RWPE1 (cell line): ENCODE data around the gene LMF2.

Experiments used
- CTCF ChIA-PET: fragments of 350-600 bp; sonication (Branson Sonifier 250); formaldehyde crosslinking; extraction: SDS; loops from one replicate; lab custom pipeline; 2021; lab: Yijun Ruan, JAX
- POLR2A ChIA-PET: fragments of 400-600 bp; formaldehyde crosslinking; extraction: SDS; loops from one replicate; lab custom pipeline; 2020; ENCODE audit warnings: antibody characterized with exemption; ENCODE audit not compliant: low non-redundant PET; lab: Yijun Ruan, JAX
- DNase-seq: peaks from one replicate; pipeline ENCODE4 v3.0.0; 2012; ENCODE audit warnings: low spot score
- H3K27ac ChIP-seq: fragments of 450-650 bp; 2 replicates; pipeline ENCODE4 v1.5.1; 2017
- TF ChIP-seq, protein P1 (sequence below): fragments of 450-650 bp; conservative IDR thresholded peaks from 2 replicates; pipeline ENCODE4 v1.5.1; 2017; ENCODE audit warnings: low read depth, mild to moderate bottlenecking

The LMF2 gene

DNA sequence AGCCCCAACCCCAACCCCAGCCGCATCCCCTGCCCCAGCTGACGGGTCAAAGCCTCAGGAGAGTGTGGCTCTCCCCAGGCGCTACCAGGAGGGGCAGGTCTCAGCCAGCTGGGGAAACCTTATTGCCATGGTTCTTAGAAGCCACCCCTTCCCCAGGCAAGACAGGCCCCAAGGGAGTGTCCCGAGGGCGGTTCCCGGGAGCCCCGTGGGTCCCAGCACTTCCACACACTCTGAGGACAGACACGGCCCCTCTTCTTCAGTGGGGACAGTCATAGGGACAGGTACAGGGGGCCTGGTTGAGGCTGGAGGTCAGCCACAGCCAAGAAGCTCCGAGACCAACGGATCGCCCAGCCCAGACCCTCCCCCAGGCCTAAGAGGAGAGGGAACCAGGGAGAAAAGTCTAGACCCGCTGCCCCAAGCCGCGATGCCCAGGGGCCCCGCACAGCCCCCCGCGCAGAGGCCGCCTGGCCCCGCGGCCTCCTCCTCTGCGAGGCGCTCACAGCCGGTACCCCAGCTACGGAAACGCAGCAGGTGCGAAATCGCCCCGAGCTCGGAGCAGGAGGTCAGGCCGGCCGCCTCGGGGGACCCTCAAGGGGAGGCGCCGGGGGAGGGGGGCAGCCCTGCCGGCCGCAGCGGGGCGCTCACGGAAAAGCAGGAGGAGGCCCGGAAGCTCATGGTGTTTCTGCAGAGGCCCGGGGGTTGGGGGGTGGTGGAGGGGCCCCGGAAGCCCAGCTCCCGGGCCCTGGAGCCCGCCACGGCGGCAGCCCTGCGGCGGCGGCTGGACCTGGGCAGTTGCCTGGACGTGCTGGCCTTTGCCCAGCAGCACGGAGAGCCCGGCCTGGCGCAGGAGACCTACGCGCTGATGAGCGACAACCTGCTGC lies 40.8 kb upstream of the LMF2 start:
- H3K27ac ChIP-seq, result no peak overlapping the region
- TF ChIP-seq, protein P1, sequence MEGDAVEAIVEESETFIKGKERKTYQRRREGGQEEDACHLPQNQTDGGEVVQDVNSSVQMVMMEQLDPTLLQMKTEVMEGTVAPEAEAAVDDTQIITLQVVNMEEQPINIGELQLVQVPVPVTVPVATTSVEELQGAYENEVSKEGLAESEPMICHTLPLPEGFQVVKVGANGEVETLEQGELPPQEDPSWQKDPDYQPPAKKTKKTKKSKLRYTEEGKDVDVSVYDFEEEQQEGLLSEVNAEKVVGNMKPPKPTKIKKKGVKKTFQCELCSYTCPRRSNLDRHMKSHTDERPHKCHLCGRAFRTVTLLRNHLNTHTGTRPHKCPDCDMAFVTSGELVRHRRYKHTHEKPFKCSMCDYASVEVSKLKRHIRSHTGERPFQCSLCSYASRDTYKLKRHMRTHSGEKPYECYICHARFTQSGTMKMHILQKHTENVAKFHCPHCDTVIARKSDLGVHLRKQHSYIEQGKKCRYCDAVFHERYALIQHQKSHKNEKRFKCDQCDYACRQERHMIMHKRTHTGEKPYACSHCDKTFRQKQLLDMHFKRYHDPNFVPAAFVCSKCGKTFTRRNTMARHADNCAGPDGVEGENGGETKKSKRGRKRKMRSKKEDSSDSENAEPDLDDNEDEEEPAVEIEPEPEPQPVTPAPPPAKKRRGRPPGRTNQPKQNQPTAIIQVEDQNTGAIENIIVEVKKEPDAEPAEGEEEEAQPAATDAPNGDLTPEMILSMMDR, result no peak
- no peak for DNase-seq
- POLR2A ChIA-PET, result no interaction called here
- CTCF ChIA-PET, result interaction anchor here (1.1 kb wide), 1 partner anchor 15 kb away, joined by 3 read pairs; no protein-coding TSS in a partner anchor

- TF ChIP-seq, protein P1, result no peak
- no peak overlapping the region for H3K27ac ChIP-seq
- POLR2A ChIA-PET, result no interaction called here
- no peak for DNase-seq
- CTCF ChIA-PET, result interaction anchor here (1.1 kb wide), 1 partner anchor 16 kb away, joined by 3 read pairs; no protein-coding TSS in a partner anchor
These were observed 39.9 kb upstream of the LMF2 start for GRCh38 chr22:50547263-50547985.

DNA sequence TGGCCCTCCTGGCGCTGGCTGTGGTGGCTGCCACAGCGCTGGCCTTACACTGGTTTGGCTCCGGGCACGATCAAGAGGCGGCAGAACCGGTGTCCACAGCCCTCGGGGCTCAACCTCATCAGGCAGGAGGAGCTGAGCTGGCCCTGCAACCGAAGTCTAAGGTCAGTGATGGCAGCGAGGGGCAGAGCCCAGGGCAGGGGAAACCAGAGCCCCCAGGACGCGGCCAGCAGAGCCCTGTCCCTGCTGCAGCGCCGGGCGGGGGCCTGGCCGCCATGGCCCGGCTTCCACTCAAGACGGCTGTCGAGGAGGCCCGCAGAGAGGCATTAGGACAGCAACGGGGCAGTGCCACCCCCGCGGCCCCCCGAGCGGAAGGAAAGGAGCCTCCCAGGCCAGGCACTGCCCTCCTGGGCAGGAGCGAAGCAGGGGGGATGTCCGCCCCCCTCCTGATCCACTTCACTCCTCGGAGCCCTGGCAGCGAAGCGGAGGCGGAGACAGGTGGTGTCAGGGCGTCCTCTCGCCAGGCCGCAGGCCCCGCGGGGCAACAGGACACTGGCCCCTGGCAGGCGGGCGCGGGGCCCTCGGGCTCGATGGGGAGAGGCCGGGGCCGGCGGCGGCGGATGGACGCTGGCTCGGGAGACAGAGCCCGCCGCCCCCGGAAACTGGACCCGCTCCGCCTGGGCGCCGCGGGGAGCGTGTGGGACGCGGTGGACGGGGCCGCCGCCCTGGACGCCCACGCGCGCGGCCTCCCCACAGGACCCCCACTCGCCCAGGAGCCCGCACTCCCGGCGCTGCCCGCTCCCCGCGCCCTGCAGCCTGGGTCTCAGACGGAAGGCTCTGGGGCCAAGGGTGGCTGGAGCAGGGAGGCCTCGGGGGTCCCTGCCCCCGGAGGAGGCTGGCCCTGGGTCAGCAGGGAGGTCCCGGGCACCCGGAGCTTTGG lies 39.1 kb upstream of the LMF2 start:
- CTCF ChIA-PET, result interaction anchor here (1.1 kb wide), 1 partner anchor 17 kb away, joined by 3 read pairs; no protein-coding TSS in a partner anchor
- POLR2A ChIA-PET, result interaction anchor here (1.2 kb wide), 1 partner anchor 14 kb away, joined by 4 read pairs; no protein-coding TSS in a partner anchor
- DNase-seq, result no peak
- H3K27ac ChIP-seq, result 0 out of 2 replicates have a peak overlapping the region, but pooled peaks have one; percentile 13
- TF ChIP-seq, protein P1, result no peak

DNA sequence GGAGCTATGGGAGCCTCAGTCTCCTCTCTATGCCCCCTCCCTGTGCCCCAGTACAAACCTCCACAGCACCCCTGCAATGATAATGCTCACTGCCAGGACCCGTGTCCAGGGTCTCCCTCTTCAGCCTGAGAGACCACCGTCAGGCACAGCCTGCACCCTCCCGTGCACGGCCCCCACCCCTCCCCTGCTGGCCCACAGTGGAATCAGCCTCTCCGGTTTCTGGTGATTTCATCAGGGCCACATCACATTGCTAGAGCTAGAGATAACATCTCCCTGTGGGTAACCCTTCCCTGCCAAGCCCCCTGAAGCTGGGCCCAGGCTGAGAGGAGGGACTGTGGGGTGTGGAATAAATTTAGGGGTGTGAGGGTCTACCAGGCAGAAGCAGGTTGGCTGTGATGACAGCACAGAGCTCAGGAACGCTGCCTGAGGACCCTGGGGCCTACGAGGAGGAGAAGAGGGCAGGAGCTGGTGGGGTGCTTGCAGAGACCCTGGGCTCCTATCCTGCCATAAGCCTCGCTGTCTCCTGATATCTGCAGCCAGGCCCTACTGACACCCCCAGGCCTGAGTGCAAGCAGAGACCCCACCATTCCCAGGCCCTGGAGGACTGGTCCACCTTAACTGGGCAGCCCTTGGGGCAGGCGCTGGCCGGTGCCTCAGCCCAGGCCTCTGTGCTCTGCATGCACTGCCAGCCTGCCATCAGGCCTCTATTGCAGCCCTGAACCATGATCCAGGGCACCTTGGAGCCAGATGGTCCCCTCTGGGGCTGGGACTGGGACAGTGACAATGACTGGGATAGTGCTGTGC lies 38.2 kb upstream of the LMF2 start, which contains the start of gene KLHDC7B:
Gene KLHDC7B, plus strand, starts transcription at position 378 of the 804 bp plus-strand sequence. Its CDS starts 345 bp downstream, at position 723.
- ChIA-PET CTCF (no interaction called here), POLR2A (interaction anchor here (1.2 kb wide), 1 partner anchor 14 kb away, joined by 4 read pairs; no protein-coding TSS in a partner anchor)
- H3K27ac ChIP-seq, result peak within 1 kb of the TSS; percentile 67
- no peak for DNase-seq
- TF ChIP-seq, protein P1, result no peak

DNA sequence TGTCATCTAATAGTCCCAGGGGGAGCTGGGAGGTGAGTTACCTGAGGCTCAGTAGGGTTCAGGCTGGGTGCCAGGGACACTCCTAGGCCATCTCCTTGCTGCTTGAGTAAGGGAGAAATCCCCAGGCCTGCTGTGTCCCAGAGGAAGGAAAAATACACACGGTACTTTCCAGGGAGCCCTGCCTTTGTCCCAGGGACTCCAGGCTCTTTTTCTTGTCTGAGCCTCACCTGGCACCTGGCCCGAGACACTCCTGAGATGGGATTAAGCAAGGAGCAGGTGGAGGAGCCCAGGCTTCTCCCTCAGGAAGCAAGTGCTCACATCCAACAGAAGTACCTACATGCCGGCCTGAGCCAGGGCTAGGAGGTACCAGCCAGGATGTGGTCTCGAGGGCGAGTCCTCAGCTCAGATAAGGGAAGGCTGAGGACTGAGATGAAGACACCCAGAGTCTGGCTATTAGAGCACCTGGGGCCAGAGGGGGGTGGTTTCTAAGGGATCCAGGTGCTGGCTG lies 37.3 kb upstream of the LMF2 start:
- TF ChIP-seq, protein P1, result no peak
- CTCF ChIA-PET, result interaction anchor here (1.0 kb wide), 1 partner anchor 19 kb away, joined by 3 read pairs; the partner anchor contains the start of gene SCO2
- DNase-seq, result no peak
- peak overlapping the region; percentile 67 for H3K27ac ChIP-seq
- POLR2A ChIA-PET, result no interaction called here
